Gastrocnemius medialis (tissue), 4 donors: ENCODE results near the gene TNIK. TPM values are rescaled to one million over a fixed set of nuclear protein-coding genes. Genes with fewer than 3 reads are reported as not detected.
"Not testable (repeated sequence)": the region's sequence is repeated elsewhere in the genome, so short reads cannot be mapped to it uniquely, and the experiment has no call there.

Source experiments
- ATAC-seq, 2 donors: fragments of 150-250 bp; one replicate each; pipeline ENCODE4 v1.9.1; 2016
- DNase-seq, 2 donors: peaks; one replicate each; pipeline ENCODE4 v3.0.0-alpha.2; 2019
- H3K27ac ChIP-seq, 4 donors: fragments of 200-600 bp; sonication (generic); 1 replicate in 1 of 4; 2 replicates in 3 of 4; pipeline ENCODE4 v1.5.1; 2016 to 2018; ENCODE audit warnings: mild to moderate bottlenecking in 2 of 4, moderate library complexity in 1 of 4
- H3K27me3 ChIP-seq, 3 donors: fragments of 200-600 bp; sonication (generic) in 2 of 3; 1 replicate in 1 of 3; 2 replicates in 2 of 3; pipeline versions ENCODE4 v1.5.1 to v1.6.0; 2016 to 2019; ENCODE audit warnings: mild to moderate bottlenecking in 1 of 3, moderate library complexity in 1 of 3
- H3K36me3 ChIP-seq, 2 donors: fragments of 200-600 bp; sonication (generic) in 1 of 2; one replicate each; pipeline ENCODE4 v1.5.1; 2017 to 2018
- H3K4me1 ChIP-seq, 2 donors: fragments of 200-600 bp; sonication (generic) in 1 of 2; one replicate each; pipeline ENCODE4 v1.5.1; 2016 to 2017; ENCODE audit warnings: mild to moderate bottlenecking in 2 of 2
- H3K4me3 ChIP-seq, 4 donors: fragments of 200-600 bp; sonication (generic) in 3 of 4; 1 replicate in 1 of 4; 2 replicates in 3 of 4; pipeline ENCODE4 v1.5.1; 2016 to 2019; ENCODE audit warnings: mild to moderate bottlenecking in 2 of 4
- H3K9me3 ChIP-seq, 3 donors: fragments of 200-600 bp; sonication (generic) in 2 of 3; 1 replicate in 1 of 3; 2 replicates in 2 of 3; pipeline ENCODE4 v1.5.1; 2016 to 2019
- CTCF ChIP-seq, 5 experiments: fragments of 450-650 bp in 3 of 5; fragments of 200-600 bp in 2 of 5; sonication (generic) in 2 of 5; IDR thresholded peaks in 4 of 5; conservative IDR thresholded peaks in 1 of 5; 1 replicate in 4 of 5; 2 replicates in 1 of 5; pipeline ENCODE4 v1.5.1; 2016 to 2019; ENCODE audit warnings: antibody characterized with exemption in 5 of 5, mild to moderate bottlenecking in 3 of 5, moderate library complexity in 3 of 5
- POLR2A ChIP-seq, 2 donors: fragments of 450-650 bp; IDR thresholded peaks; one replicate each; pipeline ENCODE4 v1.6.1; 2017; ENCODE audit warnings: antibody characterized with exemption in 2 of 2, mild to moderate bottlenecking in 2 of 2, moderate library complexity in 2 of 2
- in situ Hi-C, 4 donors: fragments of 200-750 bp; cut with MboI; loops; one replicate each; pipeline versions ENCODE4 v1.15.0 to v1.8.0; 2017; ENCODE audit warnings: low sequenced_read_pairs in 4 of 4
- intact Hi-C: fragments of 100-400 bp; cut with DNase I; formaldehyde crosslinking; loops from one replicate; pipeline ENCODE4 v1.15.1; 2023; ENCODE audit warnings: low total_unique reads
- total RNA-seq, 4 donors: library from RNA; depleted of rRNA; stranded (reverse); fragments of >200 nt; gene quantifications; one replicate each; pipeline versions ENCODE4 v1.1.0 to v1.2.3, GENCODE V29; 2016

Gene TNIK
- total RNA-seq, 4 donors from 2014 or later = 5.2 to 19.7 (median 10.6) TPM

GRCh38 chr3:171290680-171291079, 169.5 kb downstream of the TNIK start:
- peaks cover 28 to 38% of the 10 kb centered on the region in 2 donors for H3K4me1 ChIP-seq
- H3K27ac ChIP-seq = no peak overlapping the region
- no peak for TF ChIP-seq CTCF (IDR thresholded peaks at IDR 0.05 in 4 of 5, conservative IDR thresholded peaks at IDR 0.05 in 1 of 5)
- TF ChIP-seq POLR2A (IDR thresholded peaks at IDR 0.05) = no peak
- in situ Hi-C loops = no loop called here
- intact Hi-C loops = no loop called here
- no peaks in the 10 kb centered on the region for H3K27me3 ChIP-seq
- no peak for DNase-seq
- ATAC-seq = no peak
- H3K36me3 ChIP-seq = no peaks in the 10 kb centered on the region
- no peak overlapping the region for H3K4me3 ChIP-seq
- H3K9me3 ChIP-seq = no peaks in the 10 kb centered on the region

DNA sequence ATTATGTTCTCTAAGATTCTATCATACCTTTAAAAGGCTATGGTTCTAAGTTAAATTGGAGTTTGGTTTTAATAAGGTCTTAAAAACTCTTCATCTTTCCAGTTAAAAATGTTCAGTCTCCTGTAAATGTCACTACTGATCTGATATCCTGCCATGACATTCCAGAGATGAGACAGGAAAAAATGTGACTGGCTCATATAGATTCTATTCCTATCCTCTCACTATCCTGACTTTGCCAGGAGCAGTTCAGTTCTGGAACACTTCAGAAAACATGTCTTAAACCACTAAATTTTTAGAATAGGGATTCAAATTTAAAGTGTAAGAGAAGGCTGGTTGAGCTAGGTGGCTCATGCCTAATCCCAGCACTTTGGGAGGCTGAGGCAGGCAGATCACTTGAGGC, 170.9 kb downstream of the TNIK start:
- in situ Hi-C loops (no loop called here), intact Hi-C loops (no loop called here)
- no peak for DNase-seq
- Histone ChIP-seq H3K27ac (peak overlapping the region; percentile 13 to 62 (median 41)), H3K27me3 (no peaks in the 10 kb centered on the region), H3K4me3 (no peak overlapping the region), H3K9me3 (no peaks in the 10 kb centered on the region), H3K4me1 (peaks cover 36 to 44% of the 10 kb centered on the region in 2 donors), H3K36me3 (no peaks in the 10 kb centered on the region)
- no peak for ATAC-seq
- TF ChIP-seq POLR2A (IDR thresholded peaks at IDR 0.05) = no peak
- TF ChIP-seq CTCF (IDR thresholded peaks at IDR 0.05 in 4 of 5, conservative IDR thresholded peaks at IDR 0.05 in 1 of 5) = no peak

DNA sequence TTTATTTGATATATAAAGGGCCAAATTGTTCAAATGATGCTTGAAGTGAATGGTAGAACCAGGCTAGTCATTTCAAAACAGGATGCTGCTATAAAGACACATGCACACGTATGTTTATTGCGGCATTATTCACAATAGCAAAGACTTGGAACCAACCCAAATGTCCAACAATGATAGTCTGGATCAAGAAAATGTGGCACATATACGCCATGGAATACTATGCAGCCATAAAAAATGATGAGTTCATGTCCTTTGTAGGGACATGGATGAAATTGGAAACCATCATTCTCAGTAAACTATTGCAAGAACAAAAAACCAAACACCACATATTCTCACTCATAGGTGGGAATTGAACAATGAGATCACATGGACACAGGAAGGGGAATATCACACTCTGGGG, 172.4 kb downstream of the TNIK start:
- H3K36me3 ChIP-seq, in situ Hi-C loops: not testable (repeated sequence)
- intact Hi-C loops = loop anchor here (2.0 kb wide), 1 partner anchor 37 kb away; no protein-coding TSS in a partner anchor

DNA sequence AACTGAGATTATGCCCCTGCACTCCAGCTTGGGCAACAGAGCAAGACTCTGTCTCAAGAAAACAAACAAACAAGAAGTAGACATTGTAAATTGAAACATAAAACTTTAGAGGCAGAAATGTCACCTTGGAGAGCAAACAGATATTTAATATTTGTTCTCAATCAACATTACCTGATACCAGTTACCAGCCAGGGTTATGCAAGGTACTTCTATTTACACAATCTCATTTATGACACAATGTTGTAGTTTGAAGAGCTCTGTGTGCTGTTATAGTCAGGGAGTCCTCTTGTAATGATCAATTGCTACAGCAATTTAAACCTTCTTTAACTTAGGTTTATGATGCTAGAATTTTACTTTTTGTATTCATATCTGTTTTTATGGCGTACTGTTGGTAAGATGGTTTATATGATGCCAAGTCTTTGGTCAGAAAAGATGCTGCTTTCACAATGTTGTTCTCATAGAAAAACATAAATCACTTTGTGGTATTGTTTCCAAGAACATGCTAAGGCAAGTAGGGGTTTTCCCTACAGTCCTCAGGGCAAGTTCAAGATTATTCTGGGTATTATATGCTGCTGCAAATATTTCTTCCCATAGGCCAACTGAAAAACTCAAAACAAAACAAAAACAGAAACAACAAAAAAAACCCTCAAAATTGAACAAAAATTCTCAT, 173.5 kb downstream of the TNIK start:
- Histone ChIP-seq H3K9me3 (no peaks in the 10 kb centered on the region), H3K4me1 (peaks cover 58 to 67% of the 10 kb centered on the region in 2 donors), H3K4me3 (peak overlapping the region in 1 of 4 donors; percentile 10), H3K36me3 (no peaks in the 10 kb centered on the region), H3K27me3 (no peaks in the 10 kb centered on the region), H3K27ac (peak overlapping the region; percentile 80 to 92 (median 82))
- ATAC-seq = peak; percentile 83 to 84
- intact Hi-C loops (loop anchor here (2.0 kb wide), 1 partner anchor 38 kb away; no protein-coding TSS in a partner anchor), in situ Hi-C loops (no loop called here)
- no peak for DNase-seq
- no peak for TF ChIP-seq CTCF (IDR thresholded peaks at IDR 0.05 in 4 of 5, conservative IDR thresholded peaks at IDR 0.05 in 1 of 5)
- no peak for TF ChIP-seq POLR2A (IDR thresholded peaks at IDR 0.05)

More for the DNA sequence above, 172.4 kb downstream of the TNIK start:
- H3K27me3 ChIP-seq, H3K4me3 ChIP-seq, DNase-seq, H3K9me3 ChIP-seq, ATAC-seq: not testable (repeated sequence)
- Histone ChIP-seq H3K27ac (peak overlapping the region; percentile 80 to 92 (median 82)), H3K4me1 (peaks cover 50 to 60% of the 10 kb centered on the region in 2 donors)

DNA sequence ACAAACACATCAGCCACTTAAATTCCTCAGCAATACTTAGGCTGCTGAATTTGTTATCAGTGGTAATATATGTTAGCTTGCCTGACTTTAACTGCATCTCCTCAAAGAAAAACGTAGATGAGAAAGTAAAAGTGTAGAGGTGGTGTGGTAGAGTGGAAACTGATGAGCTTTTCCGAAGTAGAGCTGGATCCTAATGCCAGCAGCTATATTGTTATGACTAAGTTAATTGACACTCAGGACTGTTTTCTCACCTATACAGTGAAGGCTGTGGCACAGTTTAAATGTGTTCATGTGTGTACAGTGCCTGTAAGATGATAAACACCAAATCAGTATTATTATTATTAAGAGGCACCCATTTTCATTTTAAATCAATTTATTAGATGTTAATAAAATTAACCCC, 174.9 kb downstream of the TNIK start:
- Histone ChIP-seq H3K27me3 (no peaks in the 10 kb centered on the region), H3K4me1 (peaks cover 56 to 68% of the 10 kb centered on the region in 2 donors), H3K27ac (peak overlapping the region; percentile 80 to 92 (median 82)), H3K36me3 (no peaks in the 10 kb centered on the region), H3K4me3 (no peak overlapping the region), H3K9me3 (no peaks in the 10 kb centered on the region)
- intact Hi-C loops (no loop called here), in situ Hi-C loops (no loop called here)
- ATAC-seq (no peak), DNase-seq (no peak)
- TF ChIP-seq CTCF (IDR thresholded peaks at IDR 0.05 in 4 of 5, conservative IDR thresholded peaks at IDR 0.05 in 1 of 5) = no peak
- TF ChIP-seq POLR2A (IDR thresholded peaks at IDR 0.05) = no peak
